Tibial nerve (tissue), 4 donors: ENCODE data around the gene NXPH4.

Source experiments
- EP300 ChIP-seq, 2 donors: sonication (generic); formaldehyde crosslinking; IDR thresholded peaks; one replicate each; pipeline ENCODE4 v1.6.1; 2017; ENCODE audit warnings: antibody characterized with exemption in 2 of 2, mild to moderate bottlenecking in 1 of 2
- POLR2A ChIP-seq, 2 donors: fragments of 450-650 bp; IDR thresholded peaks; one replicate each; pipeline ENCODE4 v1.6.1; 2017; ENCODE audit warnings: antibody characterized with exemption in 2 of 2, mild to moderate bottlenecking in 2 of 2, moderate library complexity in 2 of 2
- TF ChIP-seq, protein P1 (sequence below), 5 experiments: fragments of 200-600 bp in 3 of 5; fragments of 450-650 bp in 2 of 5; sonication (generic) in 3 of 5; IDR thresholded peaks; one replicate each; pipeline ENCODE4 v1.5.1; 2016 to 2019; ENCODE audit warnings: antibody characterized with exemption in 5 of 5, mild to moderate bottlenecking in 3 of 5, moderate library complexity in 2 of 5

DNA sequence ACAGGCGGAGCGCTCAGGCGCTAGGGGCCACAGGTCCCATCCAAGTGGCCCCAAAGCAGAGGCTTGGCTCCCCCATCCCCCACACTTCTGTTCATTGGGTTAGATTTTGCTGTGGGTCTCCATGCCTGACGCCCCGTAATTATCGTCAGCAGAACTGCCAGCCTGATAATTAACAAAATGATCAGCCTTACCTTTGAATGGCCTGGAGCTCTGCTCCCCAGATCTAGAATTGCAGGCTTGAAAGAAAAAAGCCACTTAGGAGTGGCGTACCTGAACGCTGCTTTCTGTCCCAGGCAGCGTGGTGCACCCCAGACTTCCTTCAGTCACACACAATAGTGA, 40.5 kb upstream of the NXPH4 start:
- TF ChIP-seq POLR2A (IDR thresholded peaks at IDR 0.05) (no peak), EP300 (IDR thresholded peaks at IDR 0.05) (no peak)
- TF ChIP-seq, protein P1, sequence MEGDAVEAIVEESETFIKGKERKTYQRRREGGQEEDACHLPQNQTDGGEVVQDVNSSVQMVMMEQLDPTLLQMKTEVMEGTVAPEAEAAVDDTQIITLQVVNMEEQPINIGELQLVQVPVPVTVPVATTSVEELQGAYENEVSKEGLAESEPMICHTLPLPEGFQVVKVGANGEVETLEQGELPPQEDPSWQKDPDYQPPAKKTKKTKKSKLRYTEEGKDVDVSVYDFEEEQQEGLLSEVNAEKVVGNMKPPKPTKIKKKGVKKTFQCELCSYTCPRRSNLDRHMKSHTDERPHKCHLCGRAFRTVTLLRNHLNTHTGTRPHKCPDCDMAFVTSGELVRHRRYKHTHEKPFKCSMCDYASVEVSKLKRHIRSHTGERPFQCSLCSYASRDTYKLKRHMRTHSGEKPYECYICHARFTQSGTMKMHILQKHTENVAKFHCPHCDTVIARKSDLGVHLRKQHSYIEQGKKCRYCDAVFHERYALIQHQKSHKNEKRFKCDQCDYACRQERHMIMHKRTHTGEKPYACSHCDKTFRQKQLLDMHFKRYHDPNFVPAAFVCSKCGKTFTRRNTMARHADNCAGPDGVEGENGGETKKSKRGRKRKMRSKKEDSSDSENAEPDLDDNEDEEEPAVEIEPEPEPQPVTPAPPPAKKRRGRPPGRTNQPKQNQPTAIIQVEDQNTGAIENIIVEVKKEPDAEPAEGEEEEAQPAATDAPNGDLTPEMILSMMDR (IDR thresholded peaks at IDR 0.05), result peak in 1 of 5 experiments; percentile 13
